ENCODE measurements around the gene NEU1.
"Not testable (repeated sequence)": the region's sequence is repeated elsewhere in the genome, so short reads cannot be mapped to it uniquely, and the experiment has no call there.

- not testable (repeated sequence) for TF ChIP-seq JUND (IDR thresholded peaks at IDR 0.05; ENCODE audit: low read length); CTCF (IDR thresholded peaks at IDR 0.05; ENCODE audit: control extremely low read depth in 1 of 3, insufficient read depth in 1 of 3, low read depth in 1 of 3, low read length in 3 of 3); NRF1 (IDR thresholded peaks at IDR 0.05; ENCODE audit: low read depth, low read length); EP300 (IDR thresholded peaks at IDR 0.05; ENCODE audit: borderline replicate concordance in 1 of 2, low read depth in 2 of 2, low read length in 2 of 2); RFX5 (IDR thresholded peaks at IDR 0.05; ENCODE audit: borderline replicate concordance, low read depth, low read length); SIRT6 (IDR thresholded peaks at IDR 0.05; ENCODE audit: low read length); ZNF274 (IDR thresholded peaks at IDR 0.05; ENCODE audit: borderline replicate concordance, extremely low read depth, low read length); RXRA (IDR thresholded peaks at IDR 0.05; ENCODE audit: insufficient read depth, low read depth, low read length); POLR2A (IDR thresholded peaks at IDR 0.05; ENCODE audit: control extremely low read depth in 1 of 2, low read depth in 2 of 2, low read length in 2 of 2); EZH2 (IDR thresholded peaks at IDR 0.05; ENCODE audit: low read depth, low read length, severe bottlenecking); MAFK (IDR thresholded peaks at IDR 0.05; ENCODE audit: low read depth, low read length); MAX (IDR thresholded peaks at IDR 0.05)
Observed at GRCh38 chr6:31906727-31907126, 44.1 kb upstream of the NEU1 start.
